Muscle of leg (tissue), 11 donors: ENCODE measurements around the gene TRIM47. TPM values are rescaled to one million over a fixed set of nuclear protein-coding genes. Genes with fewer than 3 reads are reported as not detected.
A peak's percentile ranks its signal among the peaks of the same experiment; 100 is the strongest.
"Not testable (repeated sequence)": the region's sequence is repeated elsewhere in the genome, so short reads cannot be mapped to it uniquely, and the experiment has no call there.

Source experiments
- DNase-seq: peaks from one replicate; pipeline ENCODE4 v3.0.0; 2013
- H3K27ac ChIP-seq: one replicate; pipeline ENCODE4 v1.5.1; 2013; ENCODE audit warnings: mild to moderate bottlenecking, low read length, control low read depth
- H3K27me3 ChIP-seq: one replicate; pipeline ENCODE4 v1.6.1; 2013; ENCODE audit warnings: low read length; ENCODE audit not compliant: control insufficient read depth, insufficient read depth
- H3K36me3 ChIP-seq: one replicate; pipeline ENCODE4 v1.6.1; 2013; ENCODE audit warnings: low read length; ENCODE audit not compliant: control insufficient read depth, insufficient read depth
- H3K4me1 ChIP-seq: one replicate; pipeline ENCODE4 v1.6.1; 2013; ENCODE audit warnings: low read length; ENCODE audit not compliant: control insufficient read depth, insufficient read depth
- H3K4me3 ChIP-seq: one replicate; pipeline ENCODE4 v1.5.1; 2013; ENCODE audit warnings: low read length, control low read depth
- H3K9me3 ChIP-seq: replicated peaks from 2 replicates; pipeline ENCODE4 v1.6.1; 2013; ENCODE audit warnings: low read depth, low read length; ENCODE audit not compliant: control insufficient read depth
- WGBS: methylation state at CpG from one replicate; pipeline ENCODE4 v1.1.5; 2013; ENCODE audit warnings: missing lambda C conversion rate; ENCODE audit not compliant: insufficient coverage; 5-methylcytosine and 5-hydroxymethylcytosine counted together
- polyA plus RNA-seq, 8 donors: library from polyadenylated mRNA; unstranded; fragments of 120-200 nt; gene quantifications; one replicate each; pipeline versions ENCODE4 v1.2.1 to v1.2.3, GENCODE V29; 2013; ENCODE audit warnings: inconsistent platforms in 1 of 8, low replicate concordance in 1 of 8; ENCODE audit not compliant: insufficient read length in 8 of 8, insufficient read depth in 1 of 8
- total RNA-seq: library from RNA; stranded (reverse); fragments of 120-200 nt; gene quantifications from one replicate; pipeline ENCODE4 v1.2.4, GENCODE V29; 2013

The TRIM47 gene
- total and polyA plus RNA-seq, 9 donors: 22.1 to 29.7 (median 25.5) TPM

- Histone ChIP-seq H3K4me3 (peak overlapping the region; percentile 60), H3K27ac (peak overlapping the region; percentile 93), H3K9me3 (no peaks in the 10 kb centered on the region), H3K36me3 (peaks cover 16% of the 10 kb centered on the region), H3K27me3 (no peaks in the 10 kb centered on the region), H3K4me1 (peaks cover 24% of the 10 kb centered on the region)
- WGBS: 0% methylated on average over 16 of the region's 19 CpGs
- no peak for DNase-seq
Observed at GRCh38 chr17:75854881-75855309, 23.5 kb downstream of the TRIM47 start.

GRCh38 chr17:75854101-75854748 is 24.2 kb downstream of the TRIM47 start:
- Histone ChIP-seq H3K4me1 (peaks cover 31% of the 10 kb centered on the region), H3K27ac (peak overlapping the region; percentile 93), H3K27me3 (no peaks in the 10 kb centered on the region), H3K4me3 (peak overlapping the region; percentile 60), H3K36me3 (peaks cover 23% of the 10 kb centered on the region), H3K9me3 (no peaks in the 10 kb centered on the region)
- DNase-seq: peak; percentile 54
- WGBS: 45% methylated on average over 3 of the region's 7 CpGs

GRCh38 chr17:75853433-75853832 is 24.9 kb downstream of the TRIM47 start:
- no peak overlapping the region for H3K27ac ChIP-seq

GRCh38 chr17:75851693-75851991 is 26.7 kb downstream of the TRIM47 start:
- peaks cover 47% of the 10 kb centered on the region for H3K36me3 ChIP-seq
- not testable (repeated sequence) for H3K27me3 ChIP-seq, DNase-seq, H3K4me3 ChIP-seq, H3K9me3 ChIP-seq, H3K27ac ChIP-seq
- WGBS: 85% methylated on average over 14 of the region's 15 CpGs
- H3K4me1 ChIP-seq: peaks cover 54% of the 10 kb centered on the region

More at GRCh38 chr17:75853433-75853832, 24.9 kb downstream of the TRIM47 start:
- H3K4me3 ChIP-seq: no peak overlapping the region
- no peaks in the 10 kb centered on the region for H3K27me3 ChIP-seq
- peaks cover 39% of the 10 kb centered on the region for H3K4me1 ChIP-seq
- DNase-seq: no peak
- WGBS: 92% methylated on average over 2 of the region's 7 CpGs
- H3K9me3 ChIP-seq: no peaks in the 10 kb centered on the region
- H3K36me3 ChIP-seq: peaks cover 30% of the 10 kb centered on the region

GRCh38 chr17:75850928-75851692 is 27.3 kb downstream of the TRIM47 start:
- Histone ChIP-seq H3K4me1 (peaks cover 55% of the 10 kb centered on the region), H3K27me3 (no peaks in the 10 kb centered on the region), H3K4me3 (no peak overlapping the region), H3K9me3 (no peaks in the 10 kb centered on the region), H3K27ac (no peak overlapping the region), H3K36me3 (peaks cover 53% of the 10 kb centered on the region)
- DNase-seq: no peak
- 92% methylated on average over 10 of the region's 12 CpGs for WGBS

- Histone ChIP-seq H3K9me3 (no peaks in the 10 kb centered on the region), H3K4me1 (peaks cover 66% of the 10 kb centered on the region), H3K27ac (peak overlapping the region; percentile 65), H3K27me3 (no peaks in the 10 kb centered on the region), H3K4me3 (no peak overlapping the region), H3K36me3 (peaks cover 60% of the 10 kb centered on the region)
- no peak for DNase-seq
- 73% methylated on average over 9 of the region's 9 CpGs for WGBS
Observed at GRCh38 chr17:75849724-75850123, 28.7 kb downstream of the TRIM47 start.

GRCh38 chr17:75849279-75849646 is 29.1 kb downstream of the TRIM47 start:
- Histone ChIP-seq H3K27me3 (no peaks in the 10 kb centered on the region), H3K9me3 (no peaks in the 10 kb centered on the region), H3K36me3 (peaks cover 60% of the 10 kb centered on the region), H3K27ac (peak overlapping the region; percentile 65), H3K4me3 (no peak overlapping the region), H3K4me1 (peaks cover 66% of the 10 kb centered on the region)
- 55% methylated on average over 4 of the region's 11 CpGs for WGBS
- peak; percentile 56 for DNase-seq

- H3K27me3 ChIP-seq: no peaks in the 10 kb centered on the region
- peak overlapping the region; percentile 65 for H3K27ac ChIP-seq
- WGBS: 47% methylated on average over 11 of the region's 16 CpGs
- no peak overlapping the region for H3K4me3 ChIP-seq
- peak; percentile 70 for DNase-seq
- peaks cover 62% of the 10 kb centered on the region for H3K4me1 ChIP-seq
- H3K36me3 ChIP-seq: peaks cover 60% of the 10 kb centered on the region
- no peaks in the 10 kb centered on the region for H3K9me3 ChIP-seq
Observed at GRCh38 chr17:75848523-75849278, 29.7 kb downstream of the TRIM47 start.

- Histone ChIP-seq H3K4me3 (no peak overlapping the region), H3K9me3 (no peaks in the 10 kb centered on the region), H3K36me3 (peaks cover 60% of the 10 kb centered on the region), H3K4me1 (peaks cover 59% of the 10 kb centered on the region), H3K27me3 (no peaks in the 10 kb centered on the region), H3K27ac (peak overlapping the region; percentile 65)
- 84% methylated on average over 17 of the region's 25 CpGs for WGBS
- DNase-seq: no peak
Observed at GRCh38 chr17:75847614-75848522, 30.5 kb downstream of the TRIM47 start.
